Measurements from ENCODE around the gene ANP32B. TPM values are rescaled to one million over a fixed set of nuclear protein-coding genes. Genes with fewer than 3 reads are reported as not detected.

Gene ANP32B
- total RNA-seq, 1 donor from 2014 or later: 6.1 TPM

- no peak for FAIRE-seq
- DNase-seq (ENCODE audit: low spot score in 2 of 2): no peak
Observed at GRCh38 chr9:98020476-98021145, 37.5 kb downstream of the ANP32B start.

DNA sequence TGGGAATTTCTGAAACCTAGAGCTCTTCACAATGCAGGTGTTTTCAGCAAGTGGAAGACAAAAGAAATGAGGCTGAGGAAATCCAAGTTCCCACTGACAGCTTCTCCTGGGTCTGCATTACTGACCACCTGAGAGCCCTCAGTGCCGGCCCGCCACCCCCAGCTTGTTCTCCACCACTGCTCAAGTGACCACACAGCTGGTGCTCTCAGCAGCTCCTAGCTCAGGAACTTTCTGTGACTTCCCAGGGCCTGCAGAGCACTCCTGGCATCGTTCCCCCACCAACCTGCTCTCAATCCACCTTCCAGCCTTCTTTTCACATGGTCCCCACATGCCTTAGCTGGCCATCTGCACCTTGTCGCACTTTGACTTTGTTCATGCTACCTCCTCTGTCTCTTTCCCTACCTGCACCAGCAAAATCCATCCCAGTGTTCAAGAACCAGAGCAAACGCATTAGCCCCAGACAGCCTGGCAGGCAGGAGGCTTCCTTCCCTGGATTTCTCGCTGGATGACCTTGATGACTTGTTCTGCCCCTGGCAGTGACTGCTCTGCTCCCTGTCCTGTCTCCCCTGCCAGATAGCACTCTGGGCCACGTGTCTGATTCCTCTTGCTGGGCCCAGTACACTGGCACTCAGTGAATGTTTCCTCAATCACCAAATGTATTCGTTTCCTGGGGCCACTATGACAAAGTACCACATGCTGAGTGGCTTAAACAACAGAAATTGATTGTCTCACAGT lies 38.3 kb downstream of the ANP32B start:
- no peak for DNase-seq (ENCODE audit: low spot score in 2 of 2)
- no peak for FAIRE-seq

DNA sequence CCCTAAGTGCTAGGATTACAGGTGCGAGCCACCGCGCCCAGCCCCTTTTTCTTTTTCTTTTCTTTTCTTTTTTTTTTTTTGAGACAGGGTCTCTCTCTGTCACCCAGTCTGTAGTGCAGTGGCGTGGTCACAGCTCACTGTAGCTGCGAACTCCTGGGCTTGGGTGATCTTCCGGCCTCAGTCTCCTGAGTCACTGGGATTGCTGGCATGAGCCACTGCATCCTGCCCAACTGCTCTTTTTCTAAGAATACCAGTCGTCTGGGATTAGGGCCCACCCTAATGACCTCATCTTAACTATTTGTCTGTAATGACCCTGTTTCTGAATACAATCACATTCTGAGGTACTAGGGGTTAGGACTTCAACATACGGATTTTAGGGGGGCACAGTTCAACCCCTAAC lies 39.3 kb downstream of the ANP32B start:
- FAIRE-seq: no peak

DNA sequence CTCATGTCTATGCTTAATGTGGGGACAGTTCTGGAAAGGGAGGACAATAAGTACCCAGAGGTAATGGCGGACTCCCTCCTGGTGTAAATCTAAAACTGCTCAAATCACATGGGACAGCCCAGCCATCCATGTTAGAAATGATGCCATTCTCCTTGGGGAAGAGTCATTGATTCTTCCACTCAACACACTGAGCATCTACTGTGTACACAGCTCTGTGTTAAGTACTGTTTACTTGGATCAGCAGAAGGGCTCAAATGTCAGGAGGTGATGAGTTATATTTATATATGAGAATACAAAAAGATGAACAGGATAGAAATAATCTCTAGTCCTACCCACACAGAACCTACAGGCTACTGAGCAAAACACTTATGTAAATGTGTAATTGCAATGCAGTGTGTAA lies 41.6 kb downstream of the ANP32B start:
- no peak for FAIRE-seq
- DNase-seq (ENCODE audit: low spot score in 2 of 2): no peak

More for the DNA sequence above, 39.3 kb downstream of the ANP32B start:
- DNase-seq (ENCODE audit: low spot score in 2 of 2): no peak

DNA sequence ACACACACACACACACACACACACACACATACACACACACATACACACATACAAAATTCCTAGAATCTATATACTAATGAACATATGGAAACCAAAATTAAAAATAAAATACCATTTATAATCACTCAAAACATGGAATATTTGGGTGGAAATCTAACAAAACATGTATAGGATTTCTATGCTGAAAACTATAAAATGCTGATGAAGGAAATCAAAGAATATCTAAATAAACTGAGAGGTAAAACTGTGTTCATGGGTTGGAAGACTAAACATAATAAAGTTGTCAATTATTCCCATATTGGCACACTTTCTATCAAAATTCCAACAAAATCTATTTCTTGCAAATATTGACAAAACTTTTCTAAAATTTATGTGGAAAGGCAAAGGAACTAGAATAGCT lies 48.0 kb downstream of the ANP32B start:
- DNase-seq (ENCODE audit: low spot score in 2 of 2) (no peak), FAIRE-seq (no peak)

DNA sequence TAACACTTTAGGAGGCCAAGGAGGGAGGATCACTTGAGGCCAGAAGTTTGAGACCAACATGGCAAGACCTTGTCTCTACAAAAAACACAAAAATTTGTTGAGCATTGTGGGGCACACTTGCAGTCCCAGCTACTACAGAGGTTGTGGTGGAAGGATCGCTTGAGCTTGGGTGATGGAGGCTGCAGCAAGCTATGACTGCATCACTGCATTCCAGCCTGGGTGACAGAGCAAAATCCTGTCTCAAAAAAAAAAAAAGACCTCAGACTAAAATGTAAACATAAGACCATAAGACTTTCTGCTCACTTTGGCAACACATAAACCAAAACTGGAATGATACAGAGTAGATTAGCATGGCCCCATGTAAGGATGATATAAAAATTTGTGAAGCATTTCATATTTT lies 48.8 kb downstream of the ANP32B start:
- no peak for DNase-seq (ENCODE audit: low spot score in 2 of 2)
- FAIRE-seq: no peak

- DNase-seq (ENCODE audit: low spot score in 2 of 2) (peak; percentile 44 to 73), FAIRE-seq (no peak)
Observed at GRCh38 chr9:98034593-98035546, 51.7 kb downstream of the ANP32B start.

GRCh38 chr9:98037357-98037756 lies 54.2 kb downstream of the ANP32B start:
- FAIRE-seq (no peak), DNase-seq (ENCODE audit: low spot score in 2 of 2) (no peak)

- FAIRE-seq: no peak
Observed at GRCh38 chr9:98038958-98039357, 55.8 kb downstream of the ANP32B start.

GRCh38 chr9:98039607-98040017 lies 56.5 kb downstream of the ANP32B start:
- DNase-seq (ENCODE audit: low spot score in 2 of 2): no peak
- FAIRE-seq: no peak

More at GRCh38 chr9:98038958-98039357, 55.8 kb downstream of the ANP32B start:
- no peak for DNase-seq (ENCODE audit: low spot score in 2 of 2)

- no peak for FAIRE-seq
- DNase-seq (ENCODE audit: low spot score in 2 of 2): no peak
Observed at GRCh38 chr9:98040212-98040611, 57.1 kb downstream of the ANP32B start.

- DNase-seq (ENCODE audit: low spot score in 2 of 2): no peak
- no peak for FAIRE-seq
Observed at GRCh38 chr9:98043915-98044314, 60.8 kb downstream of the ANP32B start.

GRCh38 chr9:98045234-98046179 lies 62.4 kb downstream of the ANP32B start:
- DNase-seq (ENCODE audit: low spot score in 2 of 2) (no peak), FAIRE-seq (no peak)

- FAIRE-seq (no peak), DNase-seq (ENCODE audit: low spot score in 2 of 2) (no peak)
Observed at GRCh38 chr9:98046180-98046543, 63.0 kb downstream of the ANP32B start.

GRCh38 chr9:98047002-98047401 lies 63.9 kb downstream of the ANP32B start:
- DNase-seq (ENCODE audit: low spot score in 2 of 2): no peak
- no peak for FAIRE-seq

DNA sequence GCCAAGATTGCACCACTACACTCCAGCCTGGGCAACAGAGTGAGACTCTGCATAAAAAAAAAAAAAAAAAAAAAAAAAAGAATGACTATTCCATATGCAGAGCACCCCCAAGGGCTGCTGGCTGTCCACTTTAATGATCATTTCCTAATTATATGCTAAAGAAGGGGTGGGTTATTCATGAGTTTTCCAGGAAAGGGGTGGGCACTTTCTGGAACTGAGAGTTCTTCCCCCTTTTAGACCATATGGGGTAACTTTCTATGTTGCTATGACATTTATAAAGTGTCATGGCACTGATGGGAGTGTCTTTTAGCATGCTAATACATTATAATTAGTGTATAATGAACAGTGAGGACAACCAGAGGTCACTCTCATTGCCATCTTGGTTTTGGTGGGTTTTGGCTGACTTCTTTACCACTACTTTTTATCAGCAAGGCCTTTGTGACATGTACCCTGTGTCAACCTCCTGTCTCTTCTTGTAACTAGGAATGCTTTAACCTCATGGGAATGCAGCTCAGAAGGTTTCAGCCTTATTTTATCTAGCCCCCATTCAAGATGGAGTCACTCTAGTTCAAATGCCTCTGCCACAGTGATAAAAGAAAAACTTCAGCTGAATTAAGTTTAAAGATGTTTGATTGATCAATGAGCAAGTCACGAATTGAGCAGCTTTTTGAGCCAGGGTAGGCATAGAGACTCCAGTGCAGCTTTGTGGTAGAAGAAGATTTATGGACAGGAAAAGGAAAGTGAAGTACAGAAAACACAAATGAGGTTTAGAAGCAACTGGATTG lies 66.3 kb downstream of the ANP32B start:
- FAIRE-seq (no peak), DNase-seq (ENCODE audit: low spot score in 2 of 2) (no peak)

- no peak for DNase-seq (ENCODE audit: low spot score in 2 of 2)
- no peak for FAIRE-seq
Observed at GRCh38 chr9:98050351-98050750, 67.2 kb downstream of the ANP32B start.

DNA sequence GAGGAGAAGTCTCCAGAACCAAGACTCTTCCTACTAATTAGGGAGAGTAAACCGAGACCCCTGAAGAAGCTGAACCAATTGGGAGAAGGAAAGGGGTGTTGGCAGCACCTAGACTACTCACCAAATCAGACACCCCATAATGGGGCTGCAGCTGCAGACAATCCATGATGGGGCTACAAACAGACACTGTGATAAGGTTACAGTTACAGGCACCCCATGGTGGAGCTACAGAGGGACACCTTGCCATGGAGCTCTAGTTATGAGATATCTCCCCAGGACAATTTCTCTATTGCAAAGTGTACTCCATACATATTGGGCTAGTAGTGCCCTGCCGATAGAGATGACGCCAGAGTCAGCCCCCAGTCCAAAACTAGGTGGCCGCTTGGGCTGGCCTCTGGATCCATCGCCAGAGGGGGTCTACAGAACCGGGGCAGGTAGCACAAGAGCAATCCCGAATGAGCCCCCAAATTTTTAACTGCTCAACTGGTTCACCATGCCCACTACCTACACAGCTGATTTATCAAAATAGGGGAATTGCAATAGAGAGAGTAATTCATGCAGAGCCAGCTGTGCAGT lies 71.3 kb downstream of the ANP32B start:
- no peak for FAIRE-seq
- DNase-seq (ENCODE audit: low spot score in 2 of 2): no peak
